NCI-H187 (cell line): ENCODE data around the gene PKP1.

Experiments used
- DNase-seq, 2 experiments: peaks; one replicate each; lab custom pipeline; 2025; lab: John Stamatoyannopoulos, UW

The PKP1 gene

GRCh38 chr1:201260236-201260590 is 23.1 kb upstream of the PKP1 start:
- DNase-seq = no peak

DNA sequence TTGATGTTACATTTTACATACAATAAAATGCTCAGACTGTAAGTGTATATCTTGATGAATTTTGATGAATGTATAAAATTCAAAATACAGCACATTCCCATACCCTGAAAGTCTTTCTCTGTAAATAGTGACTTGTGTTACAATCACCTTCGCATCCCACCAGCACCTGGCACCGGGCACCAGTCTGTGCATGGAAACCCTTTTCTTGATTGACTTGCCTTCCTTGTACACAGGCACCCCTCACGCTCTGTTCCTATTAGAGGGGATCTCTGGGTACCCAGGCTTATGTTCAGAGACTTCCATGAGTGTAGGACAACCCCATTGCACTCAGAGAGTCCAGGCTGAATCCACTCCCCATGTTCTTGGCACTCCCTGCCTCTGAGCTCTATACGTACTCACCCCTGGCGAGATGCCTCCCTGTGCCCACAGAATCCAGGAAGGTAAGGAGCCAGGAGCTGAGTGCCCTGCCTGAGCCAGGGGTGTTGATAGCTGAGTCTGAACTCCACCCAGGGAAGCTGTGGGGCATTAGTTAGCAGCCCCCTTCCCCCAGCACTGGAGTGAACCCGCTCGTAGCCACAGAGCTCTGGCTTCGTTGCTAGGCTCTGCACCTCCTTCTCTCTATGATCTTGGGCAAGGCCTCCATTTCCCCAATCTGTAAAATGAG is 22.5 kb upstream of the PKP1 start:
- no peak for DNase-seq

DNA sequence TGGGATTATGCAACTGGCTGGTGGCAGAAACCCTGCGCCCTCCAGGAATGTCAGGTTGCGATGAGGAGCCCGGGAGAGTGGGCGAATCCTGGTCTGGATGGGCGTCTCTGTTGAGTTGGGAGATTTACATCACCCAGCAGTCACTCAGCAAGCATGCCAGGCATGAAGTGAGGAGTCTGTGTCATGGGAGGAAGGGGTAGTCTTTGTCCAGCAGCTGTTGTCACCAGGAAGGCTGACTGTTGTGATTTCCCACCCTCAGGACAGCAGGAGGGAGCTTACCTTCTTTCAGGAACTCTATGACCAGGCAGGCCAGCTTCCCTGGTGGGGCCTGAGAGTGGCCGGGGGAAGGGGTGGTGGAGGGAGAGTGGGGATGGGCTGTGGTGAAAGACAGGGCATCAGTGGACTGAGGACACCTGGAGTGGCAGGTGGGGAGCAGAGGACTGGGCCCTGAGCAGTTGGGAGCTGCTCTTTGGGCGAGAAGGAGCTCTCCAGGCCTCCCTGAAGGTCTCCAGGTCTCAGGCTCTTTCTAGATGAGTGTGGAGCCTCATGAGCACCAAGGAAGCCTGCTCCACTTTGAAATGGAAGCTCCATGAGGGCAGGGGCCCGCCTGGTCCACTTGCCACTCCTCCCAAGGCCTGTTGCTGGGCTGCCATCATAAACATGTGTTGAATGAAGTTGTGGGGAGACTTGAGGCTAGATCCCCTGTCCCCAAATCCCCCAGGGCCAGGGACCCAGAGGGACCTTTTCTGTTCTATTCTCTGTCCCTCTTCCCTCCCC is 21.3 kb upstream of the PKP1 start:
- DNase-seq = no peak

- no peak for DNase-seq
Observed at GRCh38 chr1:201262963-201263608, 20.2 kb upstream of the PKP1 start.

GRCh38 chr1:201264072-201264471 is 19.2 kb upstream of the PKP1 start:
- DNase-seq = no peak

DNA sequence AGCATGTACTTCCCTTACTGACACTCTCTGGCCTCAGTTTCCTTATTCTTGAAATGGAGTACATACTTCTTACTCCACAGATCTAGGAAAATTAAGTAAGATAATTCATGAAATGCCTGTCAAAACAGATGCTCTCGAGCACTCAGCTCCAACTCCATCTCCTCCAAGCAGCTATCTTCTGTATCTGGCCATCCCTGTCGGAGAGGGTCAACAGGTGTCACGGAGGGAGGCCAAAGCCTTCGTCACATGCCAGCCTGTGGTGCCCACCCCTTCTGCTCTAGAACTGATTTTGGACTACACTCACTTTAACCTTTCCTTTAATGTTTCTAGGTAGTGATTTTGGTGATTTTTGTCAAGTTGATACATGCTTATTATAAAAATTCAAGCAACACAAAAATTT is 18.8 kb upstream of the PKP1 start:
- DNase-seq = no peak

GRCh38 chr1:201265756-201266155 is 17.6 kb upstream of the PKP1 start:
- no peak for DNase-seq

DNA sequence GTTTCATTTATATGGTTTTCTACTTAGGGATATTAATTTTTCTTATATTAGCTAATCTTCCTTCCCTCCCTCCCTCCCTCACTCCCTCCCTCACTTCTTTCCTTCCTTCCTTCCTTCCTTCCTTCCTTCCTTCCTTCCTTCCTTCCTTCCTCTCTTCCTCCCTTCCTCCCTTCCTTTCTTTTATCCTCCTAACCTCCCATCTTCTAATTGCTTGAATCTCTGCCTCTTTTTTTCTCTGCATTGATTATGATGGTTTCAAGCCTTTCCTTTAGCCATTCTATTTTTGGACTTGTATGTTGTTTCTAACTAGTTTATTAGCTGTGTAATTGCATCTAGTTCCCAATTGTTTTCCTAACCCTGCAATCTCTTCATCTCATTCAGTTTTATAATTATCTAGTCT is 17.0 kb upstream of the PKP1 start:
- no peak for DNase-seq

GRCh38 chr1:201266774-201267173 is 16.5 kb upstream of the PKP1 start:
- no peak for DNase-seq

DNA sequence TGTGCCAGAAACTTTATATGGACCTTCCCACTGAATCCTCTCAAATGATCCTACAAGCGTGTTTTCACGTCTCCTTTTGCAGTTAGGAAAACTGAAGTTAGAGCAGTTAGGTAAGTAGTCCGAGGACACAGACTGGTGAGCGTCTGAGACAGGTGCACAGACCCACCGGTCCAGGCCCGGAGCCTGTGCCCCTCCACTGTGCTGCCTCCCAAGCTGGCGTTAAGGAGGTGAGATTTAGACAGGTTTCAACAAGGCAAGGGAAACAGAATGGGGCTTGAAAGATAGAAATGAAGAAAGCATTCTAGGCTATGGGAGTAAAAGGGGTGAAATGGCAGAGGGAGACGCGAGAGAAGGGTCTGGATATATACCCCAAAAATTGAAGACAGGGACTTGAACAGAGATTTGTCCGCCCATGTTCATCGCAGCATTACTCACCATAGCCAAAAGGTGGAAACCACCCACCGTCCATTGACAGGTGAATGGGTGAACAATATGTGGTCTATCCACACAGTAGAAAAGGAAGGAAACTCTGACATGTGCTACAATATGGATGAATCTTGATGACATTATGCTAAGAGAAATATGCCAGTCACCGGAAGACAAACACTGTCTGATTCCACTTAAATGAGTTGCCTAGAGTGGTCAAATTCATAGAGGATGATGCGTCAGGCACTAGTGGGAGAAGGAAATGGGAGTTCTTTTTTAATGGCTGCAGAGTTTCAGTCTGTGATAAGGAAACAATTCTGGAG is 15.7 kb upstream of the PKP1 start:
- no peak for DNase-seq

DNA sequence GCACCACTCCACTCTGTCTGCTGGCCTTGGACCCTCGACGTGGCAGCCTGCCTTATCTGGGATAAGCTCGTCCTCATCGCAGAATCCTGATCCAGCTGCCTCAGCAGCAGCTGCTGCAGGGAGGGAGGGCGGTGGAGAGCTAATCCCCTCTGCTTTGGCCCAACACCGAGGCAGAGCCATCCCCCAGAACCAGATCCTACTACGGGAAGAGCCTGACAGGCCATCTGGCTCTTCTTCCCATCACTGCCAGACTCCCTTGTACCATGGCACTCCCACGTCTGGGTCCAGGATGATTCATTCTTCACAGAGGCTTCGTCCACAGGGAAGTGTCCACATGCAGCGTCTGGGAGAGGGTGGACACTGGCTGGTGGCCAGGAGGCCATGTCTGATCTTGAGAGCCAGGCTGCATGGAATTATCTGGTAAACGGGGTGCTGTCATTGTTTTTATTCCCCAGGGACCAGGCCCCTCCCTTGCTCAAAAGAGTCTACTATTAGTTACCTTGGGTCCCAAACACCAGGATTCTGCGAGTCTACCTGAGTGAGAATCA is 14.6 kb upstream of the PKP1 start:
- DNase-seq = no peak

DNA sequence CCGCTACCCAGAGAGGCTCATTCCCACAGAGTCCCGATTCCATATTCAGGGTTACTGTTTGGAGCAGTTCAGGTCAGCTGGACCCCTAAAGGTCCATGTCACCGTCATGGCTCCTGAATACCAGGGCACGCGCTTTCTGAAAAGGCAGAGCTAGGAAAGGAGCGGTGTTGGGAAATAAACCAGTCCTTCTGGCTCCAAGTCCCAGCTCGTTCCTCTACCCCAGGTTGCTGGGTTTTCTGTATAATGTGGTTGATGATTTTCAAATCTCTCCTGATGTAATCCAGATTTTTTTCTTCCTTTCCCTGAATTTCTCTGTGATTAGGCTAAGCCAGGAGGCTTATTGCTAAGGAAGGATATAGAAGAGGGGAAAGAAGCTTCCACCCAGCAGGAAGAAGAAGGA is 14.0 kb upstream of the PKP1 start:
- no peak for DNase-seq

DNA sequence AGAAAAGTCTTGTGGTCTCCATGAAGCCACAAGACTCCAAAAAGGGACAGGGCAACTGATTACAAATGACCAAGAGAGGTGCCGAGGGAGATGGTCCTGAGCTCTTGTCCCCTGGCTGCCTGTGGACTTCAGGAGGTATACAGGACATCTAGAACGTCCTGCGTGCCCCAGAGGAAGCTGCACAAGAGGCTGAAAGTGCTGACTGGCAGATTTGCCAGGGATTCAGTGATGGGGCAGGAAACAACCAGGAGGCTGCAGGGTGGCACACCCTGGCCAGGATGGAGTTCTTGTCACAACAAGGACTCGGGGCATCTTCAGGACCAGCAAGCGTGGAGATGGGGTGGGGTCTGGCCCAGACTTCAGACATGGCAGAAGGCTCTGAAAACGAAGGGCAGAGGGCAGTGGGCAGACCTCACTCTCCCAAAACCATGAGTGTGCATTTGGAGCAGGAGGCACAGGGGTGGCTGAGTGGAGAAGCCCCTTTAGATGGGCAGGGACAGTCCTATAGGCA is 13.4 kb upstream of the PKP1 start:
- DNase-seq = no peak

GRCh38 chr1:201270616-201271390 is 12.5 kb upstream of the PKP1 start:
- no peak for DNase-seq

GRCh38 chr1:201272799-201273198 is 10.5 kb upstream of the PKP1 start:
- DNase-seq = no peak

DNA sequence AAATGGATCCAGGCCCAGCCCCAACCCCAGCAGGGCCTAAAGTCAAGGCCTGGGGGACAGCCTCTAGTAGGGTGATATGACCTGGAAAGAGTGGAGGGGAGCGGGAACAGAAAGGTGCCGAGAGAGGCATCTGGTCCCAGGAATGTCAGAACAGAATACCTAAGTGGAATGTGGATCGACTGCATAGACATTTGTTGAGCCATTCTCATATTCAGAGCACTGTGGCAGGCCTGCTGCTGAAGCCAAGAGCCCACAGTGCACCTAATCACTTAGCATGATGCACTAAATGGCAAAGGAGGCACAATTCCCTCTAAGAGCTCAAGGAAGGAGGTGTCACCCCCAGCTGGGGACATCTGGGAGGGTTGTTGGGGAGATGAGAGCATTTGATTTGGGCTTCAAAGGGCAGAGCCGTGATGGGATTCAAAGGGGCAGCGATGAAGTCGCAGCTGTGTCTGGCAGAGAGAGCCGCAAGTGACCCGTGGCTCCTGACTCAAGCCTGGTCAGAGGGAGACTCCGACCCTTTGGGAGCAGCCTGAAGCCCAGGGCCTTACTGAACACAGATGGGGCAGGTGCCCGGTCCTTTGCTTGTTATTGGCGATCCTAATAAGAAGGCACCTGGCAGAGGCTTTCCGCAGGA is 8.6 kb upstream of the PKP1 start:
- DNase-seq = no peak

GRCh38 chr1:201275253-201275666 is 8.0 kb upstream of the PKP1 start:
- DNase-seq = no peak

- no peak for DNase-seq
Observed at GRCh38 chr1:201276891-201277290, 6.4 kb upstream of the PKP1 start.

GRCh38 chr1:201277441-201277840 is 5.9 kb upstream of the PKP1 start:
- no peak for DNase-seq

GRCh38 chr1:201279313-201279712 is 4.0 kb upstream of the PKP1 start:
- no peak for DNase-seq

DNA sequence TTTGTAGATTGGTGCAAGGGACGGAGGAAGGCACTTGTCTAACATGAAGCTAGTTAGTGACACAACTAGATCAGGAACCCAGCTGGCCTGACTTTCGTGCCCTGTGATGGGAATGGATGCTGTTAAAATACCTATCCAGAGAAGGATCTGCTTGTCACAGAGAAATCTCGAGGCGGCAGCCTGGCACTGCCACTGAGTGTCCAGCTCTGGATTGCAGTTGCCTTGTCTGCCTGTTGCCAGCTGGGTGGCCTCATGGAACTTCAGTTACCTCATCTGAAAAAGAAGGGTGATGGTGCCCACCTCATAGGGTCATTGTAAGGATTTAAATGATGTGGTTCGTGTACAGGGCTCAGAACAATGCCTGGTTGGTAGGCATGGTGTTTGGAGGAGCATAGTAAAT is 2.4 kb upstream of the PKP1 start:
- DNase-seq = no peak
